Measurements from ENCODE around the gene MRPL47.

The MRPL47 gene

DNA sequence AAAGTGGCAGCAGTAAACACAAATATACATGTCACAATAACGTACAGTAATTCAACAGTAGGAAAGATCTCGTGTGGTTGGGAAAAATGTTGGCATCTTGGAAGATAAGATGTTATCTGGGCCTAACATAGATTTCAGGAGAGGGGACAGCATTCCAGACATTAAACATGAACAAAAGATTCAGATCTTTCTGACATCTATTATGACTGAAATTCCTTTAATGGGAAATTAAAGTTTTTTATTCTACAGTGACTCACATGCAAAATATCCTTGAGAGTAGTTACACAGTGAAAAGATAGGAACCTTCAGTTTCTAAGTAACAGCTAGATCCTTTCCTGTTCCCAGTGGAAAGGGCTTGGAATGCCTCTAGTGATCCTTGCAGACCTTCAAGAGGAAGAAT lies 9.4 kb upstream of the MRPL47 start:
- Histone ChIP-seq H3K27me3 (ENCODE audit: insufficient read depth, low read depth) (no peaks in the 10 kb centered on the region), H3K79me2 (ENCODE audit: insufficient read depth, low read depth) (no peaks in the 10 kb centered on the region), H3K27ac (no peak overlapping the region), H3K36me3 (ENCODE audit: insufficient read depth) (no peaks in the 10 kb centered on the region), H3K4me3 (IDR thresholded peaks at IDR 0.05; ENCODE audit: insufficient read depth, low read depth, low read length) (no peak overlapping the region), H3K9ac (no peak overlapping the region), H3K4me2 (no peak overlapping the region), H3K4me1 (ENCODE audit: low read depth, poor library complexity, severe bottlenecking) (no peaks in the 10 kb centered on the region), H4K20me1 (ENCODE audit: insufficient read depth) (no peaks in the 10 kb centered on the region), H2AFZ (ENCODE audit: low read depth) (no peak overlapping the region)
- TF ChIP-seq, protein P1, sequence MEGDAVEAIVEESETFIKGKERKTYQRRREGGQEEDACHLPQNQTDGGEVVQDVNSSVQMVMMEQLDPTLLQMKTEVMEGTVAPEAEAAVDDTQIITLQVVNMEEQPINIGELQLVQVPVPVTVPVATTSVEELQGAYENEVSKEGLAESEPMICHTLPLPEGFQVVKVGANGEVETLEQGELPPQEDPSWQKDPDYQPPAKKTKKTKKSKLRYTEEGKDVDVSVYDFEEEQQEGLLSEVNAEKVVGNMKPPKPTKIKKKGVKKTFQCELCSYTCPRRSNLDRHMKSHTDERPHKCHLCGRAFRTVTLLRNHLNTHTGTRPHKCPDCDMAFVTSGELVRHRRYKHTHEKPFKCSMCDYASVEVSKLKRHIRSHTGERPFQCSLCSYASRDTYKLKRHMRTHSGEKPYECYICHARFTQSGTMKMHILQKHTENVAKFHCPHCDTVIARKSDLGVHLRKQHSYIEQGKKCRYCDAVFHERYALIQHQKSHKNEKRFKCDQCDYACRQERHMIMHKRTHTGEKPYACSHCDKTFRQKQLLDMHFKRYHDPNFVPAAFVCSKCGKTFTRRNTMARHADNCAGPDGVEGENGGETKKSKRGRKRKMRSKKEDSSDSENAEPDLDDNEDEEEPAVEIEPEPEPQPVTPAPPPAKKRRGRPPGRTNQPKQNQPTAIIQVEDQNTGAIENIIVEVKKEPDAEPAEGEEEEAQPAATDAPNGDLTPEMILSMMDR (conservative IDR thresholded peaks at IDR 0.05; ENCODE audit: low read depth, low read length), result no peak

DNA sequence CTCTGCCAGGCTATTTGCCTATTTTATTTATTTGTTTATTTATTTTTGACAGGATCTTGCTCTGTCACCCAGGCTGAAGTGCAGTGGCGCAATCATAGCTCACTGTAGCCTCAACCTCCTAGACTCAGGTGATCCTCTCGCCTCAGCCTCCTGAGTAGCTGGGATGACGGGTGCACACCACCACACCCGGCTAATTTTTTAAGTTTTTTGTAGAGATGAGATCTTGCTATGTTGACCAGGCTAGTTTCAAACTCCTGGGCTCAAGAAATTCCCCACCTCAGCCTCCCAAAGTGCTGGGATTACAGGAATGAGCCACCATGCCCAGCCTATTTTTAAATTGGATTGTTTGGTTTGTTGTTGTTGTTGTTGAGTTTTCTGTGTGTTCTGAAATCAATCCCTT lies 5.6 kb upstream of the MRPL47 start:
- Histone ChIP-seq H3K36me3 (ENCODE audit: insufficient read depth) (no peaks in the 10 kb centered on the region), H4K20me1 (ENCODE audit: insufficient read depth) (no peaks in the 10 kb centered on the region), H3K27ac (no peak overlapping the region), H3K27me3 (ENCODE audit: insufficient read depth, low read depth) (no peaks in the 10 kb centered on the region), H3K79me2 (ENCODE audit: insufficient read depth, low read depth) (peaks cover 19% of the 10 kb centered on the region), H3K9ac (no peak overlapping the region), H3K4me3 (IDR thresholded peaks at IDR 0.05; ENCODE audit: insufficient read depth, low read depth, low read length) (no peak overlapping the region), H3K4me2 (no peak overlapping the region), H3K4me1 (ENCODE audit: low read depth, poor library complexity, severe bottlenecking) (peaks cover 12% of the 10 kb centered on the region), H2AFZ (ENCODE audit: low read depth) (no peak overlapping the region)
- TF ChIP-seq, protein P1 (conservative IDR thresholded peaks at IDR 0.05; ENCODE audit: low read depth, low read length), result no peak

GRCh38 chr3:179608931-179609720 lies 4.7 kb upstream of the MRPL47 start:
- Histone ChIP-seq H3K27ac (no peak overlapping the region), H3K4me3 (IDR thresholded peaks at IDR 0.05; ENCODE audit: insufficient read depth, low read depth, low read length) (no peak overlapping the region), H3K36me3 (ENCODE audit: insufficient read depth) (no peaks in the 10 kb centered on the region), H4K20me1 (ENCODE audit: insufficient read depth) (no peaks in the 10 kb centered on the region), H3K4me2 (no peak overlapping the region), H3K27me3 (ENCODE audit: insufficient read depth, low read depth) (no peaks in the 10 kb centered on the region), H2AFZ (ENCODE audit: low read depth) (no peak overlapping the region), H3K79me2 (ENCODE audit: insufficient read depth, low read depth) (peaks cover 25% of the 10 kb centered on the region), H3K4me1 (ENCODE audit: low read depth, poor library complexity, severe bottlenecking) (peaks cover 12% of the 10 kb centered on the region), H3K9ac (no peak overlapping the region)
- TF ChIP-seq, protein P1 (conservative IDR thresholded peaks at IDR 0.05; ENCODE audit: low read depth, low read length), result no peak

DNA sequence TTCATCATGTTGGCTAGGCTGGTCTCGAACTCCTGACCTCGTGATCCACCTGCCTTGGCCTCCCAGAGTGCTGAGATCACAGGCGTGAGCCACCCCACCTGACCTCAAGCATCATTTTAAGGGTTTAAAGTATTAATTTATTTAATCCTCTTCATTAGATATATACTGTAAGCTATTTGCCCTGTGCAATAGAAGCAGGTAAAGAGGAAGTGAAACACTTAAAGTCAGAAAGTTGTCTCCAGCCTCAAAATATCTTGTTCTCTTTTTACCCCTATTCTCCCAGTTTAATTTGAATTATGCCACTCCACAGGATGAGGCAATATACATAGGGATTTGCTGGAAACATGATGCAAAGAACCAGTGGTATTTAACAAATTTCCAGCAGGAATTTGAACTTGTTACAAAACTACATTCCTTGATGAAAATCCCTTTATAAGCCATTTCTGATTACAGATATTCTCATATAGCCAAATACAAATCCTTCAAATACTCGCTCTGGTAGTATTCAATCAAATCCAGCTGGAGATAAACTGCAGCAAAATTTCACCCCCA lies 2.2 kb upstream of the MRPL47 start:
- Histone ChIP-seq H3K36me3 (ENCODE audit: insufficient read depth) (no peaks in the 10 kb centered on the region), H2AFZ (ENCODE audit: low read depth) (no peak overlapping the region), H4K20me1 (ENCODE audit: insufficient read depth) (no peaks in the 10 kb centered on the region), H3K27ac (no peak overlapping the region), H3K4me1 (ENCODE audit: low read depth, poor library complexity, severe bottlenecking) (peaks cover 25% of the 10 kb centered on the region), H3K27me3 (ENCODE audit: insufficient read depth, low read depth) (no peaks in the 10 kb centered on the region), H3K79me2 (ENCODE audit: insufficient read depth, low read depth) (peaks cover 47% of the 10 kb centered on the region), H3K9ac (no peak overlapping the region), H3K4me2 (no peak overlapping the region), H3K4me3 (IDR thresholded peaks at IDR 0.05; ENCODE audit: insufficient read depth, low read depth, low read length) (no peak overlapping the region)
- TF ChIP-seq, protein P1 (conservative IDR thresholded peaks at IDR 0.05; ENCODE audit: low read depth, low read length), result no peak

Measured in KMS-11 (cell line).